ENCODE measurements around the gene STIP1. TPM values are rescaled to one million over a fixed set of nuclear protein-coding genes. Genes with fewer than 3 reads are reported as not detected.

STIP1 gene
- polyA plus RNA-seq, 1 donor from 2014 or later: 161 TPM

- H3K4me2 ChIP-seq (ENCODE audit: low read length): no peak overlapping the region
- H3K27ac ChIP-seq (ENCODE audit: low read length): no peak overlapping the region
These were observed 22.0 kb upstream of the STIP1 start for GRCh38 chr11:64163951-64164350.

More at GRCh38 chr11:64163951-64164350, 22.0 kb upstream of the STIP1 start:
- TF ChIP-seq POLR2AphosphoS5 (IDR thresholded peaks at IDR 0.05) (no peak), CTCF (IDR thresholded peaks at IDR 0.05; ENCODE audit: poor library complexity, severe bottlenecking) (no peak), TAF1 (IDR thresholded peaks at IDR 0.05; ENCODE audit: low read depth) (no peak), SMC3 (conservative IDR thresholded peaks at IDR 0.05; ENCODE audit: poor library complexity) (no peak), REST (IDR thresholded peaks at IDR 0.05; ENCODE audit: borderline replicate concordance) (no peak), RAD21 (conservative IDR thresholded peaks at IDR 0.05) (no peak), MXI1 (conservative IDR thresholded peaks at IDR 0.05; ENCODE audit: poor library complexity, severe bottlenecking) (no peak), EZH2 (IDR thresholded peaks at IDR 0.05; ENCODE audit: borderline replicate concordance, insufficient read depth, low read length, poor library complexity, severe bottlenecking) (no peak), EP300 (conservative IDR thresholded peaks at IDR 0.05; ENCODE audit: poor library complexity, severe bottlenecking) (no peak)
- Histone ChIP-seq H3K27me3 (ENCODE audit: insufficient read depth, low read depth, low read length) (no peaks in the 10 kb centered on the region), H3K9ac (ENCODE audit: low read length) (no peak overlapping the region), H3K36me3 (ENCODE audit: insufficient read depth, low read length) (no peaks in the 10 kb centered on the region), H3K9me3 (ENCODE audit: low read length) (no peaks in the 10 kb centered on the region), H4K20me1 (ENCODE audit: insufficient read depth) (no peaks in the 10 kb centered on the region), H2AFZ (ENCODE audit: low read depth, low read length) (no peak overlapping the region), H3K9me2 (ENCODE audit: insufficient read depth, low read length) (no peaks in the 10 kb centered on the region), H3K4me3 (ENCODE audit: low read length) (no peak overlapping the region), H3F3A (ENCODE audit: insufficient read depth, low read length, poor library complexity, severe bottlenecking) (no peaks in the 10 kb centered on the region), H3K79me2 (replicated peaks; ENCODE audit: insufficient read depth, low read length) (no peaks in the 10 kb centered on the region)
